ENCODE results near the gene CLIP2. TPM values are rescaled to one million over a fixed set of nuclear protein-coding genes. Genes with fewer than 3 reads are reported as not detected.
"Not testable (repeated sequence)": the region's sequence is repeated elsewhere in the genome, so short reads cannot be mapped to it uniquely, and the experiment has no call there.

CLIP2 gene
- total RNA-seq, 4 donors from 2014 or later: 25.5 to 44.3 (median 37.1) TPM

- TF ChIP-seq POLR2AphosphoS5 (IDR thresholded peaks at IDR 0.05) (no peak), POLR2A (IDR thresholded peaks at IDR 0.05; ENCODE audit: low read depth) (no peak), EP300 (IDR thresholded peaks at IDR 0.05) (no peak), CTCF (IDR thresholded peaks at IDR 0.05) (no peak)
- H3K36me3 ChIP-seq: peaks cover 13 to 50% (median 40%) of the 10 kb centered on the region in 4 donors
- no peaks in the 10 kb centered on the region for H3K9me3 ChIP-seq
- no peak overlapping the region for H3K27ac ChIP-seq (replicated peaks in 1 of 4)
- no peak overlapping the region for H3K4me3 ChIP-seq
- no peaks in the 10 kb centered on the region for H3K27me3 ChIP-seq
- intact Hi-C loops (cut with DNase I): no loop called here
- WGBS: 86% methylated on average over 9 of the region's 9 CpGs
- no peak for DNase-seq (ENCODE audit: extremely low spot score)
- H3K4me1 ChIP-seq: no peaks in the 10 kb centered on the region
These were observed 98.4 kb downstream of the CLIP2 start for GRCh38 chr7:74387606-74388005.

GRCh38 chr7:74388880-74389415 lies 99.7 kb downstream of the CLIP2 start:
- H3K9me3 ChIP-seq: no peaks in the 10 kb centered on the region
- intact Hi-C loops (cut with DNase I): no loop called here
- no peak overlapping the region for H3K4me3 ChIP-seq
- DNase-seq (ENCODE audit: extremely low spot score): no peak
- H3K27ac ChIP-seq (replicated peaks in 1 of 4): no peak overlapping the region
- H3K27me3 ChIP-seq: no peaks in the 10 kb centered on the region
- peaks cover 8 to 10% (median 9%) of the 10 kb centered on the region in 4 donors for H3K4me1 ChIP-seq
- WGBS: 95% methylated on average over 21 of the region's 21 CpGs
- H3K36me3 ChIP-seq: peaks cover 13 to 52% (median 40%) of the 10 kb centered on the region in 4 donors
- TF ChIP-seq POLR2AphosphoS5 (IDR thresholded peaks at IDR 0.05) (no peak), CTCF (IDR thresholded peaks at IDR 0.05) (no peak), POLR2A (IDR thresholded peaks at IDR 0.05; ENCODE audit: low read depth) (no peak), EP300 (IDR thresholded peaks at IDR 0.05) (no peak)

- DNase-seq (ENCODE audit: extremely low spot score); intact Hi-C loops (cut with DNase I); H3K9me3 ChIP-seq; H3K4me3 ChIP-seq; H3K27me3 ChIP-seq: not testable (repeated sequence)
- Histone ChIP-seq H3K4me1 (peaks cover 15 to 22% (median 18%) of the 10 kb centered on the region in 4 donors), H3K36me3 (peaks cover 0 to 60% (median 37%) of the 10 kb centered on the region in 4 donors), H3K27ac (replicated peaks in 1 of 4) (peak overlapping the region; percentile 44 to 70 (median 56))
- peak; percentile 33 to 39 (median 34) for TF ChIP-seq CTCF (IDR thresholded peaks at IDR 0.05)
- WGBS: 44% methylated on average over 6 of the region's 6 CpGs
These were observed 104.5 kb downstream of the CLIP2 start for GRCh38 chr7:74393722-74394121.

- not testable (repeated sequence) for DNase-seq (ENCODE audit: extremely low spot score)
- H3K27ac ChIP-seq (replicated peaks in 1 of 4): peak overlapping the region; percentile 44 to 70 (median 56)
These were observed 105.4 kb downstream of the CLIP2 start for GRCh38 chr7:74394601-74395000.

More at GRCh38 chr7:74394601-74395000, 105.4 kb downstream of the CLIP2 start:
- intact Hi-C loops (cut with DNase I); H3K27me3 ChIP-seq; H3K9me3 ChIP-seq; H3K4me3 ChIP-seq: not testable (repeated sequence)
- Histone ChIP-seq H3K4me1 (peaks cover 15 to 22% (median 18%) of the 10 kb centered on the region in 4 donors), H3K36me3 (peaks cover 0 to 60% (median 29%) of the 10 kb centered on the region in 4 donors)
- 48% methylated on average over 3 of the region's 3 CpGs for whole genome bisulfite sequencing
- TF ChIP-seq CTCF (IDR thresholded peaks at IDR 0.05): peak; percentile 30 to 55 (median 34)

Data from esophagus muscularis mucosa (tissue), 4 donors.